Adipose tissue (tissue), 3 donors: ENCODE data around the gene MEIOB. TPM values are rescaled to one million over a fixed set of nuclear protein-coding genes. Genes with fewer than 3 reads are reported as not detected.

ENCODE experiments used
- H3K27ac ChIP-seq: one replicate; pipeline ENCODE4 v1.5.1; 2013; ENCODE audit warnings: low read depth, low read length
- WGBS, 3 donors: extraction: QIAGEN DNeasy Blood & Tissue Kit; methylation state at CpG; one replicate each; pipeline ENCODE4 v1.1.7; 2013; 5-methylcytosine and 5-hydroxymethylcytosine counted together
- polyA plus RNA-seq, 3 donors: library from polyadenylated mRNA; stranded (reverse); fragments of 200-250 nt; gene quantifications; one replicate each; pipeline ENCODE4 v1.2.3, GENCODE V29; 2013
- donor health status: healthy with polysubstance abuse.
- donor health status: Bipolar disorder and iron deficiency.
- donor health status: healthy.

MEIOB gene
- polyA plus RNA-seq, 3 donors, result 0.03 to 0.07 TPM; not detected in 1

DNA sequence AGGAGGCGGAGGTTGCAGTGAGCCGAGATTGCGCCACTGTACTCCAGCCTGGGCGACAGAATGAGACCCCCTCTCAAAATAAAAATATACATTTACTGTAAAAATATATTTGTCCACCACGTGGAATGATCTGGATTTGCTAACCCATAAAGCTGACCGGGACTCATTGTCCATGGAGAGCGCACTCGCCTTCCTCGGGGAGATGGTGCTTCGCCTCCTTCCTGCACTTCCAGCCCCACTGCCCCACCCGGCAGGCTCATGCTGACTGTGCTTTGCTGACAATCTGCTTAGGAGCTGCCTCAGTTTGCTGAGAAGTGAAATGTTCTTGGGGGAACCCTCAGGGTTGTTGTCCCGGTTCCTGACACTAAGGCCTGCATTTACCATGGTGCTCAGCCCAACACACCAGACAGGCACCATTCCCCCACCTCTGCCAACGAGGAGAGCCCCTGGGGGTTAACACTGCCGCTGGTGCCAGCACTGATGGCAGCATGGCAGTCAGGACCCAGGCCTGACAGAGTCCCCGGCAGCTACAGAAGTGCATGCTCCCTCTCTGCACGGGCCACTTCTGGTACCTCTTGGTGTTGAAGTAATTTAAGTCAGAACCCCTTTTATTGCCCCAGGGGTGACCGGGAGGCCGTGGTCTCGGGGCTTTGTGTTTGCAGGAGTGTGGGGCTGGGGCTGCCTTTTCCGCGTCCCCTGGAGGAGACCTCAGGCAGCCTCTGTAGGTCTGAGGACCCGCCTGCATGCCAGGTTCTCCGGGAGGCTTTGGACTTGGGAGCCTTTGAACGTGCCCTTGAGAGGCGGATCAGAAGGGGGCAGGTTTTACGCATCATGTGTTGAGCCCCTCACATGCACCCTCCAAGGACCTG is 86.8 kb downstream of the MEIOB start:
- H3K27ac ChIP-seq, result no peak overlapping the region
- 84 to 88% (median 85%) methylated on average over 26 of the region's 26 CpGs for WGBS, 3 donors

Other genes starting within 250 kb of the MEIOB start
- 10 to 100 TPM; 17.9 to 24.9 (median 19.9) TPM for gene JPT2, start 193.9 kb downstream of the MEIOB start, polyA plus RNA-seq
- 10 to 100 TPM; 34.6 to 60.5 (median 43.7) TPM for gene MAPK8IP3, start 166.0 kb downstream of the MEIOB start, polyA plus RNA-seq
- gene NME3, start 100.6 kb downstream of the MEIOB start, polyA plus RNA-seq, result 10 to 100 TPM; 60.5 to 88.3 (median 79.7) TPM
- 1 to 10 TPM; 4.6 to 8.0 (median 7.7) TPM for gene EME2, start 99.4 kb downstream of the MEIOB start, polyA plus RNA-seq
- gene MRPS34, start 99.0 kb downstream of the MEIOB start, polyA plus RNA-seq, result 100 to 1,000 TPM in 2 of 3 donors, 10 to 100 TPM in 1; 71.0 to 120 (median 108) TPM
- 10 to 100 TPM; 73.8 to 87.2 (median 76.2) TPM for gene SPSB3, start 89.6 kb downstream of the MEIOB start, polyA plus RNA-seq
- gene NUBP2, start 89.2 kb downstream of the MEIOB start, polyA plus RNA-seq, result 10 to 100 TPM; 53.8 to 71.8 (median 59.2) TPM
- gene IGFALS, start 78.5 kb downstream of the MEIOB start, polyA plus RNA-seq, result 1 to 10 TPM in 2 of 3 donors, under 1 TPM in 1; 0.45 to 1.5 (median 1.4) TPM
- 100 to 1,000 TPM in 1 of 3 donors, 10 to 100 TPM in 2; 63.9 to 121 (median 71.3) TPM for gene HAGH, start 45.3 kb downstream of the MEIOB start, polyA plus RNA-seq
- gene FAHD1, start 45.0 kb downstream of the MEIOB start, polyA plus RNA-seq, result 10 to 100 TPM; 16.0 to 28.5 (median 21.1) TPM
- under 1 TPM in 1 of 3 donors, not detected in 2; 0.56 TPM for gene HS3ST6, start 46.3 kb upstream of the MEIOB start, polyA plus RNA-seq
- 100 to 1,000 TPM in 1 of 3 donors, 10 to 100 TPM in 2; 74.0 to 108 (median 85.5) TPM for gene MSRB1, start 71.0 kb upstream of the MEIOB start, polyA plus RNA-seq
- gene RPL3L, start 82.5 kb upstream of the MEIOB start, polyA plus RNA-seq, result 1 to 10 TPM in 1 of 3 donors, under 1 TPM in 1, not detected in 1; 0.03 to 1.2 TPM
- gene NDUFB10, start 87.4 kb upstream of the MEIOB start, polyA plus RNA-seq, result 100 to 1,000 TPM; 146 to 274 (median 190) TPM
- 1,000 to 10,000 TPM; 3,105 to 3,328 (median 3,324) TPM for gene RPS2, start 92.7 kb upstream of the MEIOB start, polyA plus RNA-seq
- gene RNF151, start 94.7 kb upstream of the MEIOB start, polyA plus RNA-seq, result under 1 TPM in 1 of 3 donors, not detected in 2; 0.13 TPM
- 10 to 100 TPM; 30.5 to 41.8 (median 41.6) TPM for gene TBL3, start 99.9 kb upstream of the MEIOB start, polyA plus RNA-seq
- under 1 TPM in 2 of 3 donors, not detected in 1; 0.15 to 0.67 TPM for gene NOXO1, start 109.3 kb upstream of the MEIOB start, polyA plus RNA-seq
- gene GFER, start 112.0 kb upstream of the MEIOB start, polyA plus RNA-seq, result 10 to 100 TPM; 21.0 to 40.4 (median 30.8) TPM
- under 1 TPM in 2 of 3 donors, not detected in 1; 0.24 to 0.43 TPM for gene SYNGR3, start 117.8 kb upstream of the MEIOB start, polyA plus RNA-seq
- 10 to 100 TPM; 24.1 to 45.6 (median 42.5) TPM for gene ZNF598, start 137.7 kb upstream of the MEIOB start, polyA plus RNA-seq
- gene NPW, start 147.6 kb upstream of the MEIOB start, polyA plus RNA-seq, result under 1 TPM in 2 of 3 donors, not detected in 1; 0.54 to 0.68 TPM
- gene NHERF2, start 154.7 kb upstream of the MEIOB start, polyA plus RNA-seq, result 100 to 1,000 TPM in 2 of 3 donors, 10 to 100 TPM in 1; 28.8 to 317 (median 232) TPM
- gene NTHL1, start 175.7 kb upstream of the MEIOB start, polyA plus RNA-seq, result 10 to 100 TPM; 12.1 to 23.3 (median 14.5) TPM
- 10 to 100 TPM; 39.6 to 60.5 (median 46.8) TPM for gene TSC2, start 175.8 kb upstream of the MEIOB start, polyA plus RNA-seq